IPS-20b (cell line): ENCODE measurements around the gene RHD.
"Not testable (repeated sequence)": the region's sequence is repeated elsewhere in the genome, so short reads cannot be mapped to it uniquely, and the experiment has no call there.

Experiments
- H3K27ac ChIP-seq: one replicate; pipeline ENCODE4 v1.5.1; 2013; ENCODE audit warnings: low read length
- H3K27me3 ChIP-seq: 2 replicates; pipeline ENCODE4 v1.6.1; 2013; ENCODE audit warnings: mild to moderate bottlenecking, low read length, inconsistent platforms; ENCODE audit not compliant: insufficient read depth
- H3K36me3 ChIP-seq: 2 replicates; pipeline ENCODE4 v1.6.1; 2013; ENCODE audit warnings: low read depth, mild to moderate bottlenecking, inconsistent platforms, low read length, moderate library complexity; ENCODE audit not compliant: insufficient read depth
- H3K4me1 ChIP-seq: 2 replicates; pipeline ENCODE4 v1.6.1; 2013; ENCODE audit warnings: mild to moderate bottlenecking, control low read depth, inconsistent platforms, low read length, moderate library complexity; ENCODE audit not compliant: insufficient read depth
- H3K4me3 ChIP-seq: 2 replicates; pipeline ENCODE4 v1.5.1; 2013; ENCODE audit warnings: mild to moderate bottlenecking, low read length, inconsistent platforms
- H3K9ac ChIP-seq: 2 replicates; pipeline ENCODE4 v1.6.1; 2013; ENCODE audit warnings: low read depth, mild to moderate bottlenecking, inconsistent platforms, low read length, moderate library complexity
- H3K9me3 ChIP-seq: 2 replicates; pipeline ENCODE4 v1.6.1; 2013; ENCODE audit warnings: mild to moderate bottlenecking, low read depth, low read length, inconsistent platforms; ENCODE audit not compliant: insufficient read depth

Gene RHD

DNA sequence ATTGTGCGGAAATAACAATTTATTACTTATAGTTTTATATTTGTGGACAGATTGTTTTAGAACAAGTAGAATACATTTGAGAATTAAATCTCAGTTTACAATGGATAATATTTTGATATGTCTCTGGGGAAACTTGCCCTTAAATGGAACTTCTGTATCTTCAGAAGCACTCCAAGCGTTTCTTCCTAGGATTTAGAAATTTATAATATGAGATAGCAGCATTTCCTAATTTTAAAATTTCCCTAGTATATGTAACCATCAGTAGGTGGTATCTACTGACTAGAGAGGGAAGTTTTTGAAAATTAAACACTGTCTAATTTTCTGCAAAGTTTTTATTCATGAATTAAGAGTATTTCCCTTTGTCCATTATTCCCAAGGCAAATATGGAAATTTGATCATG, 21.1 kb downstream of the RHD start:
- H3K4me1 ChIP-seq, H3K4me3 ChIP-seq, H3K9ac ChIP-seq, H3K27ac ChIP-seq, H3K27me3 ChIP-seq, H3K9me3 ChIP-seq, H3K36me3 ChIP-seq: not testable (repeated sequence)

- not testable (repeated sequence) for H3K4me3 ChIP-seq, H3K9me3 ChIP-seq, H3K27me3 ChIP-seq, H3K9ac ChIP-seq, H3K36me3 ChIP-seq, H3K27ac ChIP-seq, H3K4me1 ChIP-seq
Observed at GRCh38 chr1:25294889-25295826, 22.8 kb downstream of the RHD start.

- H3K27ac ChIP-seq, H3K9ac ChIP-seq, H3K36me3 ChIP-seq, H3K27me3 ChIP-seq, H3K4me1 ChIP-seq, H3K9me3 ChIP-seq, H3K4me3 ChIP-seq: not testable (repeated sequence)
Observed at GRCh38 chr1:25296501-25296900, 24.2 kb downstream of the RHD start.

DNA sequence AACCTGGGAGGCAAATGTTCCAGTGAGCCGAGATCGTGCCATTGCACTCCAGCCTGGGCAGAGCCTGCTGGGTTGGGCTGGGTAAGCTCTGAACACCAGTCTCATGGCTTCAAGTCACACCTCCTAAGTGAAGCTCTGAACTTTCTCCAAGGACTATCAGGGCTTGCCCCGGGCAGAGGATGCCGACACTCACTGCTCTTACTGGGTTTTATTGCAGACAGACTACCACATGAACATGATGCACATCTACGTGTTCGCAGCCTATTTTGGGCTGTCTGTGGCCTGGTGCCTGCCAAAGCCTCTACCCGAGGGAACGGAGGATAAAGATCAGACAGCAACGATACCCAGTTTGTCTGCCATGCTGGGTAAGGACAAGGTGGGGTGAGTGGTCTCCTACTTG, 28.4 kb downstream of the RHD start:
- H3K9me3 ChIP-seq, H3K36me3 ChIP-seq, H3K27ac ChIP-seq, H3K4me3 ChIP-seq, H3K27me3 ChIP-seq, H3K9ac ChIP-seq, H3K4me1 ChIP-seq: not testable (repeated sequence)

GRCh38 chr1:25302330-25302729, 30.0 kb downstream of the RHD start:
- not testable (repeated sequence) for H3K9me3 ChIP-seq, H3K36me3 ChIP-seq, H3K4me3 ChIP-seq, H3K27me3 ChIP-seq, H3K27ac ChIP-seq, H3K4me1 ChIP-seq, H3K9ac ChIP-seq

DNA sequence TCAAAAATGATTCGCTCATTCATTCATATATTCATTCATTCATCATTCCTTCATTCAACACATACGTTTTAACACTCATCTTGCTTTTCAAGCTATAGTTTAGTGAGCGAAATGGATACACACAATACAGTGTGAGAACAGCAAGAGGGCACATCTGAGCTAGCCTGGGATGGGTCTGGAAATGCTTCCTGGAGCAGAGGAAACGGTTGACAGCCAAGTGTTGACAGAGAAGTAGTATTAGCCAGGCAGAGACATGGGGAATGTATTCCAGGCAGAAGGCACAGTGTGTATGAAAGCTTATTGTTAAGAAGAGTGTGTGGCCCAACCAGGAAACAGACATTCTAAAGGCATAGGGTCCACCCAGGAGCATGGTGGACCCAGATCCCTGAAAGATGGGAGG, 32.6 kb downstream of the RHD start:
- not testable (repeated sequence) for H3K36me3 ChIP-seq, H3K4me1 ChIP-seq, H3K9me3 ChIP-seq, H3K27ac ChIP-seq, H3K4me3 ChIP-seq, H3K27me3 ChIP-seq, H3K9ac ChIP-seq

- not testable (repeated sequence) for H3K27ac ChIP-seq, H3K27me3 ChIP-seq, H3K9ac ChIP-seq, H3K4me3 ChIP-seq, H3K4me1 ChIP-seq, H3K9me3 ChIP-seq, H3K36me3 ChIP-seq
Observed at GRCh38 chr1:25308168-25308567, 35.9 kb downstream of the RHD start.

- not testable (repeated sequence) for H3K9me3 ChIP-seq
Observed at GRCh38 chr1:25309085-25309484, 36.8 kb downstream of the RHD start.

DNA sequence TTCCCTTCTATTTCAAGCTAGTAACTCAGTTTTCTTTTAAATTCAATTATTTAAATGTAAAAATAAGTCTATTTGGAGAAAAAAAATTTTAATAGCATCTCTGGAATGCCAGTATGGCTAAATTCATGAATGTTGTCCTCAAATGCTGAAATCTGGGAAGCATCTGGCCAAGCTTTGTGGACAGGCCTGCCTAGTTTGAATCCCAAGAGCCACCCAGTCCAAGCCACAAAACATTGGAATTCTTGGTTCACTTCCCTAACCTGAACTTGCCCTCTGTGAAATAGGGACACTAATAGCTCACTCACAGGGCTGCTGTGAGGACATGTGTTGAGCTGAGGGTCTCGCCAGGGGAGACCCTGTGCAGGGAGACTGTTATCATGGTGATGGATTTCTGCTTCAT, 37.2 kb downstream of the RHD start:
- H3K27me3 ChIP-seq, H3K9ac ChIP-seq, H3K4me1 ChIP-seq, H3K4me3 ChIP-seq, H3K9me3 ChIP-seq, H3K27ac ChIP-seq, H3K36me3 ChIP-seq: not testable (repeated sequence)

More at GRCh38 chr1:25309085-25309484, 36.8 kb downstream of the RHD start:
- not testable (repeated sequence) for H3K27me3 ChIP-seq, H3K4me3 ChIP-seq, H3K4me1 ChIP-seq, H3K36me3 ChIP-seq, H3K9ac ChIP-seq, H3K27ac ChIP-seq

DNA sequence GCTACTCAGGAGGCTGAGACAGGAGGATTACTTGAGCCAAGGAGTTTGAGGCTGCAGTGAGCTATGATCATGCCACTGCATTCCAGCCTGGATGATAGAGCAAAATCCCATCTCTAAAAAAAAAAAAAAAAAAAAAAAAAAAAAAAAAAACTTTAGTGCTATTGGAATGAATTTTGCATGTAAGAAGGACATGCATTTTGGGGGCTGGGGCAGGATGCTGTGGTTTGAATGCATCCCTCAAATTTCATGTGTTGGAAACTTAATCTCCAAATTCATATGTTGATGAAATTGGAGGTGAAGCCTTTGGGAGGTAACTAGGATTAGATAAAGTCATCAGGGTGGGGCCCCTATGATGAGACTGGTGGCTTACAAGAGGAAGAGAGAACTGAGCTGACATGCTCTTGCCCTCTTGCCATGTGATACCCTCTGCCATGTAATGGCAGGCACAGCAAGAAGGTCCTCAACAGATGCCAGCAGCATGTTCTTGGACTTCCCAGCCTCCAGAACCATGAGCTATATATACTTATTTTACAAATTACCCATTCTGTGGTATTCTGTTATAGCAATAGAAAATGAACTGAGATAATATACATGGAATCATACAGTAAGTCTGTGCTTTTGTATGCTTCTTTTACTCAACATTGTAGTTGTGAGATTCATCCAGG, 40.6 kb downstream of the RHD start:
- not testable (repeated sequence) for H3K27ac ChIP-seq, H3K4me1 ChIP-seq, H3K9ac ChIP-seq, H3K27me3 ChIP-seq, H3K4me3 ChIP-seq, H3K9me3 ChIP-seq, H3K36me3 ChIP-seq

DNA sequence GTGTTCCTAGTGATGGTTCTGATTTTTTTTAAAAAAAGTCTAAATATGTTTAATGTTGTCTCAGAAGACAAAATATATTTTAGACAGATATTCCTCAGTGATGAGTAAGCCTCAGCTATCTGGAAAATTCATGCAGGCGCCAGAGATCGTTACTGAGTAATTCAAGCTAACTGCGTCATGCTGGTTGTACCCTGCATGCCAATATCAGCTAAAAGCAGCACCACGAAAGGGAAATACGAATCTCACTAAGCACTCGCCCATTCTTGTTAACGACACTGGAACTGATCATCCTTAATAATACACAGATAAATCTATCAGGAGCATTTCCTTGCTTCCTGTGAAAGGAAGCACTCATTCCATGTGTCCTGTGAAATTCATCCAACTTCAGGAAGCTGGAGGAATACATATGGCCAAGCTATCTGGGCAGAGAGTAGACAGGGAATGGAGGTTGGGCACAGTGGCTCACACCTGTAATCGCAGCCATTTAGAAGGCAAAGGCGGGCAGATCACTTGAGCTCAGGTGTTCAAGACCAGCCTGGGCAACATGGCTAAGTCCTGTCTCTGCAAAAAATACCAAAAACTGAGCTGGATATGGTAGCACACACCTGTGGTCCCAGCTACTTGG, 48.1 kb downstream of the RHD start:
- H3K27me3 ChIP-seq, H3K9me3 ChIP-seq, H3K4me3 ChIP-seq, H3K9ac ChIP-seq, H3K4me1 ChIP-seq, H3K27ac ChIP-seq, H3K36me3 ChIP-seq: not testable (repeated sequence)

DNA sequence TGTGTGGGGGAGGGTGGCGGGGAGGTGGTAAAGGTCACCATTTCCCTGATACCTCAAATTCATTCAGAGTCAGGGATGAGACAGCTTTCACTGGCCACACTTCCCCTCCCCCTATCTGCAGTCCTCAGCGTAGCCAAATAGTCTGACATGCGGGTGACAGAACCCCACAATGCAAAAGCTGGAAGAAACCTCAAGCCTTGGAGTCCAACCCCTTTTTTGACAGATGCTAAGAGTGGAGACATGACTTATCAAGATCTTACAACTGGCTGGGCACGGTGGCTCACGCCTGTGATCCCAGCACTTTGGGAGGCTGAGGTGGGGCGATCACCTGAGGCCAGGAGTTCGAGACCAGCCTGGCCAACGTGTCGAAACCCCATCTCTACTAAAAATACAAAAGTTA, 49.8 kb downstream of the RHD start:
- H3K4me1 ChIP-seq, H3K9ac ChIP-seq, H3K36me3 ChIP-seq, H3K27ac ChIP-seq, H3K9me3 ChIP-seq, H3K27me3 ChIP-seq, H3K4me3 ChIP-seq: not testable (repeated sequence)
